22Rv1 (cell line): ENCODE measurements around the gene RPL26.

Experiments
- CTCF ChIP-seq: fragments of 450-650 bp; IDR thresholded peaks from 2 replicates; pipeline ENCODE4 v1.5.1; 2017; ENCODE audit warnings: mild to moderate bottlenecking
- ZFX ChIP-seq: fragments of 450-650 bp; IDR thresholded peaks from 2 replicates; pipeline ENCODE4 v1.6.1; 2017; ENCODE audit warnings: antibody characterized with exemption, borderline replicate concordance

DNA sequence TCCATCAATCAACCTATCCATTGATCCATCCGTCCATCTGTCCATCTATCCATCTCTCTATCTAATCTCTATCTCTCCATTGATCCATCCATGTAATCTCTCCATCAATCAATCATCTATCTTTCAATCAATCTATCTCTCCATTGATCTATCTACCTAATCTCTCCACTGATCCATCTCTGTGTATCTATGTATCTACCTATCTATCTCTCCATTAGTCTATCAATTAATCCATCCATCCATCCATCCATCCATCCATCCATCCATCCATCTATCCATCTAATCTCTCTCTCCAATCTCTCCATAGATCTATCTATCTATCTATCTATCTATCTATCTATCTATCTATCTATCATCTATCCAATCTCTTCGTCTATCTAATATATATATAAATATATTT lies 18.1 kb upstream of the RPL26 start:
- no peak for TF ChIP-seq CTCF
- no peak for TF ChIP-seq ZFX
